Activated CD8-positive, alpha-beta T cell treated with anti-CD3 and anti-CD28 coated beads for 36 hours (primary cell): Measurements from ENCODE around the gene USF3. TPM values are rescaled to one million over a fixed set of nuclear protein-coding genes. Genes with fewer than 3 reads are reported as not detected.
A peak's percentile ranks its signal among the peaks of the same experiment; 100 is the strongest.

Experiments used
- ATAC-seq: fragments of 200-7000 bp; cut with Tn5 transposase; one replicate; pipeline ENCODE4 v1.10.0; 2021; ENCODE audit warnings: mild to moderate bottlenecking, moderate library complexity
- CTCF ChIA-PET: fragments of 350-600 bp; sonication (Branson Sonifier 250); formaldehyde crosslinking; loops from one replicate; lab custom pipeline; 2021; ENCODE audit warnings: antibody characterized with exemption; lab: Charles Lee
- POLR2A ChIA-PET: fragments of 350-600 bp; sonication (Branson Sonifier 250); formaldehyde crosslinking; loops from one replicate; lab custom pipeline; 2021; ENCODE audit warnings: antibody characterized with exemption; lab: Charles Lee
- DNase-seq: peaks from one replicate; pipeline ENCODE4 v3.0.0-alpha.2; 2020
- H3K27ac Mint-ChIP-seq: one replicate; pipeline ENCODE4 v1.8.0; 2021; ENCODE audit warnings: mild to moderate bottlenecking, mixed read lengths
- H3K27me3 Mint-ChIP-seq: one replicate; pipeline ENCODE4 v1.8.0; 2021; ENCODE audit warnings: mixed read lengths
- H3K36me3 Mint-ChIP-seq: one replicate; pipeline ENCODE4 v1.8.0; 2021; ENCODE audit warnings: low read depth, mixed read lengths
- H3K4me1 Mint-ChIP-seq: one replicate; pipeline ENCODE4 v1.8.0; 2021; ENCODE audit warnings: low read depth, mixed read lengths
- H3K4me3 Mint-ChIP-seq: one replicate; pipeline ENCODE4 v1.8.0; 2021; ENCODE audit warnings: mild to moderate bottlenecking, moderate library complexity, mixed read lengths
- H3K9me3 Mint-ChIP-seq: one replicate; pipeline ENCODE4 v1.8.0; 2021; ENCODE audit warnings: mixed read lengths
- CTCF ChIP-seq: fragments of 200-600 bp; IDR thresholded peaks from one replicate; pipeline ENCODE4 v1.8.0; 2022; ENCODE audit warnings: antibody characterized with exemption, mild to moderate bottlenecking
- intact Hi-C: fragments of 100-400 bp; cut with micrococcal nuclease; formaldehyde crosslinking; loops from one replicate; pipeline ENCODE4 v1.10.0; 2022
- total RNA-seq, 2 experiments: library from RNA; stranded (reverse); gene quantifications; one replicate each; pipeline ENCODE4 v1.2.3, GENCODE V29; 2021

Gene USF3
- total RNA-seq, 2 experiments from 2014 or later: 11.3 to 11.9 TPM

GRCh38 chr3:113685124-113685523 is 11.3 kb downstream of the USF3 start:
- no peaks in the 10 kb centered on the region for H3K4me1 Mint-ChIP-seq
- ATAC-seq: no peak
- DNase-seq: no peak
- H3K9me3 Mint-ChIP-seq: peaks cover 12% of the 10 kb centered on the region
- H3K4me3 Mint-ChIP-seq: no peak overlapping the region
- POLR2A ChIA-PET: no interaction called here
- intact Hi-C loops: no loop called here
- TF ChIP-seq CTCF: no peak
- CTCF ChIA-PET: interaction anchor here (1.4 to 2.0 kb wide), 2 partner anchors 9 to 27 kb away, joined by 3 to 4 read pairs; no protein-coding TSS in a partner anchor
- no peak overlapping the region for H3K27ac Mint-ChIP-seq
- H3K36me3 Mint-ChIP-seq: peaks cover 24% of the 10 kb centered on the region
- no peaks in the 10 kb centered on the region for H3K27me3 Mint-ChIP-seq

- Mint-ChIP-seq H3K27ac (no peak overlapping the region), H3K4me1 (no peaks in the 10 kb centered on the region), H3K4me3 (no peak overlapping the region), H3K9me3 (peaks cover 12% of the 10 kb centered on the region), H3K36me3 (peaks cover 27% of the 10 kb centered on the region), H3K27me3 (no peaks in the 10 kb centered on the region)
- DNase-seq (no peak), ATAC-seq (no peak)
- CTCF ChIA-PET: interaction anchor here (1.4 to 2.0 kb wide), 2 partner anchors 10 to 28 kb away, joined by 3 to 4 read pairs; no protein-coding TSS in a partner anchor
- TF ChIP-seq CTCF: no peak
- POLR2A ChIA-PET: no interaction called here
- intact Hi-C loops: no loop called here
Measured at GRCh38 chr3:113684271-113684819, 12.1 kb downstream of the USF3 start.

- Mint-ChIP-seq H3K9me3 (no peaks in the 10 kb centered on the region), H3K27me3 (no peaks in the 10 kb centered on the region), H3K36me3 (peaks cover 19% of the 10 kb centered on the region), H3K4me3 (no peak overlapping the region), H3K27ac (no peak overlapping the region), H3K4me1 (peaks cover 17% of the 10 kb centered on the region)
- DNase-seq (no peak), ATAC-seq (no peak)
- ChIA-PET CTCF (no interaction called here), POLR2A (no interaction called here)
- intact Hi-C loops: no loop called here
- no peak for TF ChIP-seq CTCF
Measured at GRCh38 chr3:113678773-113679172, 17.7 kb downstream of the USF3 start.

GRCh38 chr3:113677737-113678136 is 18.7 kb downstream of the USF3 start:
- Mint-ChIP-seq H3K27me3 (no peaks in the 10 kb centered on the region), H3K36me3 (peaks cover 18% of the 10 kb centered on the region), H3K27ac (no peak overlapping the region), H3K4me3 (no peak overlapping the region), H3K9me3 (no peaks in the 10 kb centered on the region), H3K4me1 (peaks cover 17% of the 10 kb centered on the region)
- TF ChIP-seq CTCF: no peak
- CTCF ChIA-PET: no interaction called here
- ATAC-seq (no peak), DNase-seq (no peak)
- POLR2A ChIA-PET: no interaction called here
- intact Hi-C loops: no loop called here

GRCh38 chr3:113676261-113676660 is 20.2 kb downstream of the USF3 start:
- POLR2A ChIA-PET: no interaction called here
- CTCF ChIA-PET: interaction anchor here (1.2 kb wide), 1 partner anchor 60 kb away, joined by 3 read pairs; no protein-coding TSS in a partner anchor
- Mint-ChIP-seq H3K27me3 (no peaks in the 10 kb centered on the region), H3K4me3 (no peak overlapping the region), H3K27ac (no peak overlapping the region), H3K36me3 (peaks cover 18% of the 10 kb centered on the region), H3K4me1 (peaks cover 17% of the 10 kb centered on the region), H3K9me3 (no peaks in the 10 kb centered on the region)
- intact Hi-C loops: no loop called here
- peak; percentile 5 for DNase-seq
- TF ChIP-seq CTCF: no peak
- ATAC-seq: peak; percentile 68
